NCI-H774 (cell line): ENCODE measurements around the gene TMEM117.
A peak's percentile ranks its signal among the peaks of the same experiment; 100 is the strongest.
"Not testable (repeated sequence)": the region's sequence is repeated elsewhere in the genome, so short reads cannot be mapped to it uniquely, and the experiment has no call there.

Experiments used
- DNase-seq: peaks from one replicate; lab custom pipeline; 2025; lab: John Stamatoyannopoulos, UW

The TMEM117 gene

DNA sequence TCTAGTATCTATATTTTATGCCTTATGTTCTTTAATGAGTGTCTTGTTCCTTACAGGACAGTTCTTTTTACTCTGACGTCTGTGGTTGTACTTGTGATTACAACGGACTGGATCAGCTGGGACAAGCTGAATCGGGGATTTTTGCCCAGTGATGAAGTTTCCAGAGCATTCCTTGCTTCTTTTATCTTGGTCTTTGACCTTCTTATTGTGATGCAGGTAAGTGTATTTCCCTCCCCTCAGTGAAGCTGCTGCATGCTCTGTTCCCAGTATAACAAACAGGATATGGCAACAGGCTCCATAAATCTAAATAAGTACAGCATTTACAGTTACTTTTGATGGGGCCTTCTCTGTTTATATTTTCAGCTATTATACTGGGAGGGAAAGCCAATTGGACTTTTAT lies 463.6 kb downstream of the TMEM117 start:
- DNase-seq, result no peak

DNA sequence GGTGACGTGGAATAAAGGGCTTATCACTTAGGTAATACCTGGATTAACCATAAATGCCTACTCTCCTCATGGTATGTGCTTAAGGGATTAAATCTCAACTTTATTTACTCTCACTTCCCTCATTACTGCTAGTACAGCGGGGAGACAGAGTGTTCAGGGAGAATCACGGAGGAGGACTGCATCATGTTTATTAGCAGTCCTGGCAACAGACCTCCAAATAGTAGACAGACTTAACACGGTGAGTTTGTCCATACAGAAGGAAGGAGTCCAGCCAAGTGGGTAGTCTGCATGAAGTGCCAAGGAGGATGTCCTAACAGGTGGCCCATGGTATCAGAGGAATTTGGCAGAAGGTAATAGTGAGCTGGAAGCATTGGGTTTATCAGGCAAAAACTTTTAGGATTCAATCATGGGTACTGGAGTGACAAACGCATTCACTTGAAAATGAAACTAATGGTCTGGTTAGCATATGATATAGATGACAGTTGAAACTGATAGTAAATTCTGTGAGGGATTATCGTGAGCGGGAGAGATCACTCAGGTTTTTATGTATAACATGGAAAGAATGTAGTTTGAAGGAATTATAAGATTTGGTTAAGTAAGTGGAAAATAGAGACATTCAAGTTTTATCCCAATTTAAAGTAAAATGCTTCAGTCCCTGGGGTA lies 471.8 kb downstream of the TMEM117 start:
- DNase-seq, result no peak

DNA sequence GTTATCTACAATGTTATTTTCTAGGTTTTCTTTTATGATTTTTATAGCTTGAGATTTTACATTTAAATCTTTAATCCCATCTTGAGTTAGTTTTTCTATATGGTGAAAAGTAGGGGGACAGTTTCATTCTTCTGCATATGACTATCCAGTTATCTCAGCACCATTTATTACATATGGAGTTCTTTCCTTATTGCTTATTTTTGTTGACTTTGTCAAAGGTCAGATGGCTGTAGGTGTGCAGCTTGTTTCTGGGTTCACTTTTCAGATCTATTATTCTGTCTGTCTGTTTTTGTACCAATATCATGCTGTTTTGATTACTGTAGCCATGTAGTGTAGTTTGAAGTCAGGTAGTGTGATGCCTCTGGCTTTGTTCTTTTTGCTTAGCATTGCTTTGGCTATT lies 477.3 kb downstream of the TMEM117 start:
- no peak for DNase-seq

DNA sequence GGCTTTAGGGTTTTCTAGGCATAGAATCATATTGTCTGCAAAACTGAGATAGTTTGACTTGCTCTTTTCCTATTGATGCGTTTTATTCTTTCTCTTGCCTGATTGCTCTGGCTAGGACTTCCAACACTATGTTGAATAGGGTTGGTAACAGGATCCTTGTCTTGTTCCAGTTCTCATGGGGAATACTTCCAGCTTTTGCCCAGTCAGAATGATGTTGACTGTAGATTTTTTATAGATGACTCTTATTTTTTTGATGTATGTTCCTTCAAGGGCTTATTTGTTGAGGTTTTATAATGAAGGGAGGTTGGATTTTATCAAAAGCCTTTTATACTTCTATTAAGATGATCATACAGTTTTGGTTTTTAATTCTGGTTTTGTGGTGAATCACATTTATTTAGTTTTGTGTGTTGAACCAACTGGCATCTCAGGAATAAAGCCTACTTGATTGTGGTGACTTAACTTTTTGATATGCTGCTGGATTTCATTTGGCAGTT lies 478.2 kb downstream of the TMEM117 start:
- no peak for DNase-seq

DNA sequence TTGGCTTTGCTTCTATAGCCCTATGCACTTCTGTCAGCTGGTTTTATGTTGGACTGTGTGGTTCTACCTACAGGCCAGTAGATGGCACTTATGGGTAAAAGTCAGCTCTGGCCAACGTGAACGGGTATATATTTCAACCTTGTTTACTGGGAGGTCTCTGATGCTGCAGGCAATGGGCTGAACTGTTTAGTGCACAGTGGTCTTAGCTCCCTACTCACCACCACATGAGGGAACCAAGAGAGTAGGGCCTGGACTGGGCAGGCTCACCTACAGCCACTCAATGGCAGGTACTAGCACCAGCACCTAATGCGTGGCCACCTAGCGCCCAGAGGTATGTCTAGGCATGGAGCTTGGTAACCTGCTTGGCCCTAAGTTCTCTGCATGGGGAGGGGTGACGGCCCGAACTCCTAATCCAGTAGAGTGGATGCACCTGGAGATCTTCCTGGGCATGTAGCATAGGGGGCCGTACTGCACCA lies 481.8 kb downstream of the TMEM117 start:
- no peak for DNase-seq

DNA sequence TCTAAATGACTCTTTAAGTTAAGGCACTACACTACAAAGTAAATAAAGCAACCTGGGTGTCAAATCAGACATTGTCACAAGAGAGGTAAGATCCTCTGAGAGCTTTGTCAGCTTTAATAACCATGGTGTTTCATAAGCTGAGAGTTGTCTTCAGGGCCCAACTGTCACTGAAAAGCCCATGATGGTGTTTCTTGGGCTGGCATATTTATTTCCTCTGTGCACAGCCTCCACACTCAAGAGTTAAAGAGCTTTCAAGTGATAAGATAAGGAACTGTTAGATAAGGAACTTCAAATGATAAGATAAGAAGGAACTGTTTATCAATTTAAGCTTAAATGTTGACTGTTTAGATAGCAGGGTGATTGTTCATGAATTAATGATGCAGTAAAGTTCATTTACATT lies 495.4 kb downstream of the TMEM117 start:
- no peak for DNase-seq

DNA sequence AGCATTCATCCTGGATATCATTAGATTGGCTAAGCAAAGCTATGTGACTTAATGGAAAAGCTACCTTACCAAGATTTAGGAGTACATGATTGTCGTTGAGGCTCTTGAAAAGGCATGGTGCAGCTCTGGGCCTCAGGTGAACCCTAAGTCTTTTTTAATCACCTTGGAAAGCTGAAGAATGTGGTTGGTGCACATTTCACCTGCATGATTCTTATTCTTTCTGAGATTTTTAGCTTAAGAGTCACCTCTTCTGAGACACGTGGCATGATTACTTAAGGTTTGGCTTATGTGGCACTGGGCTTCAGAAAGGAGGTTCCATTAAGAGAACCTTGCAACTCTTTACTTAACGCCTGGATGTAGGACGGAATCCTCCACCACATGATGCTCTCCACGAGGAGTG lies 498.5 kb downstream of the TMEM117 start:
- no peak for DNase-seq

DNA sequence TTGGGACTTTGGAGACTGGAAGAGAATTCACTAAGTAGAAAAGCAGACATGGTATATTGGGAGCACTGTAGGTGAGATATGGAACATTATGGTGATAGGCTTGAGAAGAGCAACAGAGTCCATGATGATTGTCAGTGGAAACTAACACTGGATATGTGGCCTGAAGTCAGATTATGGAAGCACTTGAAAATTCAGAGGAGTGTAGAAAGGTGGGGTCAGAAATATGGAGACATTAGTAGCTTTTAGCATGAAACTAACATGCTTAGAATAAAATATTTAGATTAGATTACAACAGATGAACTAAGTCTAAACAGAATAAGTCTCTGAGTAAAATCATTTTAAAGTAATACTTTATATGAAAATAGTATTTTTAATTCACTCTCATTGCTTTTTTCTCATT lies 499.1 kb downstream of the TMEM117 start:
- no peak for DNase-seq

DNA sequence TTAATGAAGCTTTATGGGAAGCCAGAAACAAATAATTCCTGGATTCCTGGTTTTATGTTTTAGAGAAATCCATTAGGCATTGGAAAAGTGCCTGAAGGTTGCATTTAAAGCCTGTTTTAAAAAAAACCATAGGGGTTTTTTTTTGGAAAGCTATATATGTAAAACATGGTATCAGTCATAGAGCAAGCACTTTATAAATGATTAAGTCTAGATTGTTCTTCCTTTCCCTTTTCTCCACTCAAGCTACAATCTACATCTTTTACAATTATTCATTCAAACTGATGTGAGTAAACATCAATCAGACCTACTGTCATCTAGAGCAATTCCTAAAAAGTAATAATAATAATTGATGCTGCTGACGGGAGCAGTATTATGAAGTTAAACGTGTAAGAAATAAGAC lies 500.7 kb downstream of the TMEM117 start:
- no peak for DNase-seq

DNA sequence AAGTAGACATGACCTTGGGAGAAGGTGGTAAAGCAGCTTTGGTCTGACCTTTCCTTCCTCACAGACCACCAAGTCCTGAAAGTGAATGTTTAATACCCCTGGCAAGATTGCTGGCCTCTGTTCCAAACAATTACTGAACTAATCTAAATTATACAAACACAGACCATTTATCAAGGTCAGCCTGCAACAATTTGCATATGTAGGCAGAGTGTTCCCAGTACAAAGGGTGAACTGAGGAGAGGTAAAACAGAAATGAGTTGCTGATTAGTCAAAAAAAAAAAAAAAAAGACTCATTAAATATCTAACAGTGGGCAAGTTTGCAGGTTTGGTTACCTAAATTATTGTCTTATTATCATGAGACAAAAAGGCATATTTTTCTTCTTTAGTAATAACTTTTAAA lies 506.5 kb downstream of the TMEM117 start:
- DNase-seq, result no peak

DNA sequence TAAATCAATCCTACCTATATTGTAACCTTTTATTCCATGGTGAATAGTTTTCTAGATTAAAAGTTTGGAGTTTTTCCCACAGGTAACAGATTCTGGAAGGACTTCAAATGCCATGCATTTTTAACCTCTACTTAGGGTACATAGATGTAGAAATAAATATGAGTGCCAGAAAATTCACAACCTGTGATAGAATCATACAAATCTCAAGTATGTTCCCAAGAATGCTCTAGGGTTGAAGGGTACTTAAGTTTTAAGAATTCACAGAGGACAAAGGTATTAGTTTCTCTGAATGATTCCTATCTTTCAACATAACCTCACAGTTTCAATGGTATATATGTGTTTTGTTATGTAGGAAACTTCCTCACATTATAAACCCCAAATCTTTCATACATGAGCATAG lies 511.3 kb downstream of the TMEM117 start:
- no peak for DNase-seq

DNA sequence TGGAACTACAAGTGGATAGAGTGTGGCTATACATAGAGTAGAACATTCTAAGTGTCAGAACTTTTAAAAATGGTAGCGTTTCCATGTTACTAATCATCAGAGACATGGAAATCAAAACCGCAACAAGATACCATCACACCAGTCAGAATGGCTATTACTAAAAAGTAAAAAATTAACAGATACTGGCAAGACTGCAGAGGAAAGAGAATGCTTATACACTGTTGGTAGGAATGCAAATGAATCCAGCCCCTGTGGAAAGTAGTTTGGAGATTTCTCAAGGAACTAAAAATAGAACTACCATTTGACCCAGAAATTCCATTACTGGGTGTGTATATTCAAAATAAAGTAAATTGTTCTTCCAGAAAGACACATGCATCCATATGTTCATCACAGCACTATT lies 521.6 kb downstream of the TMEM117 start:
- no peak for DNase-seq

DNA sequence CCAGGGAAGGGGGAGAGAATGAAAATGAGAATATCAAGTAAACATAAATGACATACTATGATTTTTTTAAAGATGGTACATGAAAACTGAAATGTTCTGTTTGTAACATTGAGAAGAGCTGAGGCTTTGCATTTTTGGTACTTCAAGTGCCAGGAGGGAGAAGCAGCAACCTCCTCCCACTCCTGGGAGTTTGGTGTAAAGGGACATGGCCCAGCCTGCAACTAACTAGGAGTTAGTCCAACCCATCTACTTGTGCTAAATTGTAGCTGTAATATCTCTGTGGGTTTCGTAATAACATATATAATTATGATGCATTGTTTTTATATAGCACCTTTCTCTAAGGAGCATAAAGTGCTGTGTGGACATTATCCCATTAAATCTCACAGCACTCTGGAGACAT lies 522.8 kb downstream of the TMEM117 start:
- DNase-seq, result no peak

DNA sequence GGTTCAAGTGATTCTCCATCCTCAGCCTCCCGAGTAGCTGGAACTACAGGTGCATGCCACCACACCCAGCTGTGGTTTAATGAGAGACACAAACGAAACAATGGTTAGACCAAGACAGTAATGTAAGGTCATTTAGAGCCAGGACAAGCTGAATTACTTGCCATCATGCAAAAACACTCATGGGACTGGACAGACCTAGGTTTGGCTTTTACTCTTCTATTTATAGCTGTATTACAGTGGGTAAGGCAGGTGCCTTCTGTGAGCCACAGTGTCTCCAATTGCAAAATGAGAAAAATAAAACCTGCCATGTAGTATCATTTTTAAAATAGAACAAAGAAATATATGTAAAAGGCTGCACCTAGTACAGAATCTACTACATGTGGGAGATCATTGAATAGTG lies 527.1 kb downstream of the TMEM117 start:
- DNase-seq, result no peak

DNA sequence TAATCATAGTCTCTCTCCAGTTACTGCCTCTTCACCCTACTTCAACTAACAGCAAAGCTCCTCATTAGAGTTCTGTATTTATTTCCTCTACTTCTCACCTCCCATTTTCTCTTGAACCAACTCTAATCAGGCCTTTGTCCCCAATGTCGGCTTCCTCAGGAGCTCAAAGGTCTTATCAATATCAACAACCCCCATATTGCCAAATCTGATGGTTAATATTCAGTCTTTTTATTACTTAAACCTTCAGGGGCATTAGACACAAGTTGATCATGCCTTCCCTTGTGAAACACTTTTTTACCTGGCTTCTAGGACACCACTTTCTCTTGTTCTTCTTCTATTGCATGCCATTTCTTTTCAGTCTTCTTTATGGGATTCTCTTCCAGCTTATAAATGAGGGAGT lies 531.3 kb downstream of the TMEM117 start:
- DNase-seq, result no peak

DNA sequence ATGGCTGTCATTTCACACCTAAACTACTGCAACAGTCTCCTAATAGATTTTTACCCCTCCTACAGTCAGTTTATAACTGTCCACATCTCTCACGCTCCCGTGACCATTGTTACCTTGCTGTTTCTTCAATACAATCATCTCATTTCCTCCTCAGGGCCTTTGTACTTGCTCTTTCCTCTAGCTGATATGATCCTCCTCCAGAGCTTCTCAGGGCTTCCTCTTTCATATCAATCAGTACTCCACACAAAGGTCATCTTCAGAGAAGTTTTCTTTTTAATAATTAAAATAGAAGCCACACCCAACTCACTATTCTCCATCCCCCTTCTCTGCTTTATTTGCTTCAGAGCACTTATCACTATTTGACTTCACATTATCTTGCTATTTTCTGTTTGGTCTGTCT lies 532.0 kb downstream of the TMEM117 start:
- DNase-seq, result no peak

DNA sequence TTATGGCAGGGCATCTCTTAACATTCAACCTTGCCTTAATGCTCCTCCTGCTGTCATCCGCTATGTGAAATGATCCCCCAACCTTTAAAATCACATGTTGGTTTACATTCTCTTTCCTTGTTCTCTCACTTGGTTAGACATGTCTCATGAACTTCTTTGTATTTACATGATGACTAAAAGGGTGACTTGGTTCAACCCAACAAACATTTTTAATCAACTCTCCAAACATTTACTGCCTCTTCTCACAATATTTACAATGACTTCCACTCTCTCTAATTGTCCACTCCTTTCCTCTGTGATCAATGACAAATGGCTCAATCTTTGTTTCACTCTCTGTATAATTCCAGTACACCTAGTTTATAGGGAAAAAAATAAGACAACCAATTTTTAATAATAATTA lies 534.1 kb downstream of the TMEM117 start:
- no peak for DNase-seq

DNA sequence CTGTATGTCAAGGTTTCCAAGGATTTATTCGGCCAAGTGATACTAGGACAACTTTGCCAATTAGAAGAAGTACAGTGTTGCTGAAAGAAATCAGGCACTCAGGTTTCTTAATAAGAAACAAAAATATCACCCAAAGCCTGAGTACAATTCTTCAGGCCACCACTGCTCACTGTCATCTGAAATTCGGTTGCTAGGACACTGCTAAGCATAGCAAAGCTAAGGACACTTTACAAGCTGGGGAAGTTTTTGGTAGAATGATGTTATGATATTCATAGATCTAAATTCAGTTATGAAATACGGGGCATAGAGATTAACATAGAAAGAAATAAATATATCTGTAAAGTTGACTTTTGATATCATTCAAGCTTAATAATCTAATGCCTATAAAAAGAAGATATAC lies 535.1 kb downstream of the TMEM117 start:
- no peak for DNase-seq

DNA sequence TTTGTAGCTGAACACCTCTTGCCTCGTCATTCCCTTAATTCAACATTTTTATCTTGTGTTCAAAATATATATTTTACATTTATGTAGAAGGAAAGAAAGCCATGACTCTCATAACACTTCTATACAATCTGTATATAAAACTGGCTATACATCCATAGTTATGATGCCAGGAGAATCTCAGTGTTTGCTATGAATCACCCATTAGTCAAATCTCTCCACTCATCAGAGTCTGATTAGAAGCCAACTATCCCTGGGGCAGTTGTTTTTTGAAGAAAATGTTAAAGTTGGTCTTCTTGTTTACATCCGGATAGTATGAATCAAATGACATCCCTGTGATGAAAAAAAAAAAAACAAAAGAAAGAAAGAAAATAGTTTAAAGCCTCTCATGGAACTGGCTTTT lies 536.4 kb downstream of the TMEM117 start:
- DNase-seq, result no peak

DNA sequence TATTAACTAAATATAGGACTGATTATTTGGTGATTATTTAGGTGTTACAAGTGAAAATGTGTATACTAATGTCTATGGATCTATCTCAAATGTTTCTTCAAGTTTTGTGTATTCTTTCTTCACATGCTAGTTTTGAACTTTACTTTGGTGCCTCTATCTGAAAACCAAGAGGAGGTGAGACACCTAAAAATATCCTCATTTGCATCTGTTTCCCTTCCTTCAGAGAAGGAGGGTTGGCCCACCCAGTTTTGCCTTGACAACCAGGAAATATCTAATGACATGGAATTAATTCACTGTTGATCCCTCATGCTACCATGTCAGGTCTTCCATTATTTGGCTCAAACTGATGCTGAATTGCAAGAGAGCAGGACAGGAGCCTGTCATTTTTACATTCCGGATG lies 539.8 kb downstream of the TMEM117 start:
- DNase-seq, result no peak

DNA sequence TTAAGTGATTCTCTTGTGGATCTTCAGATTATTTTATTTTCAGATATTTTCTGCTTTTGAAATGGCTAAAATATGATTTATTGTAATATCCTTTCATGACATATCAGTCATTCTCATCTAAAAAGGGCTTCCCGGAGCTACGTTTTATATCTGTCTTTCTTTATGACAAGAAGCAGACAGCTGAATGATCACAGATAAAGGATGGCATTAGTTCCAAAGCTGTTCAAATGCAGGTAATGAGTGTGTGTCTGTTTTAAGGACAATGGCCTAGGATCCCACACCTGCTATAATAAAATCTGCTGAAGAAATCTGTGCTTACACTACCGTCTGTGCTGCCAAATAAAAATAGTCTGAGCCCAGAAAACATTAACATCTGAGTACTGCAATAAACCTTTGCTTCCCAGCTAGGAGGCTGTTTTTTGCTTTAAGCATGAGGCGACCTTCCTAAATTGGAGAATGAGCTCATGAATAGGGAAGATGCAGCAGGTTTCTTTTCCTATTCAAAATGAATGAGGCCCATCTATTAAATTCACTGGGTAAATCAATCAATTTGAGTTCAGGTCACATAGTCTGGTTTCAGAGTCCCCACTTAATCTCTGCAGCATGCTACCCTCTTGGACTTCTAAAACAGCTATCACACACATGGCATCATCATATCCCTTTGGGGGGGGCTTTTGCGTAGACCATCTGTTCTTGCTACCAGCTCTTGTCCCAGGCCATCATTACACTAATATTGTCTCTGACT lies 541.7 kb downstream of the TMEM117 start:
- DNase-seq, result peak; percentile 73

DNA sequence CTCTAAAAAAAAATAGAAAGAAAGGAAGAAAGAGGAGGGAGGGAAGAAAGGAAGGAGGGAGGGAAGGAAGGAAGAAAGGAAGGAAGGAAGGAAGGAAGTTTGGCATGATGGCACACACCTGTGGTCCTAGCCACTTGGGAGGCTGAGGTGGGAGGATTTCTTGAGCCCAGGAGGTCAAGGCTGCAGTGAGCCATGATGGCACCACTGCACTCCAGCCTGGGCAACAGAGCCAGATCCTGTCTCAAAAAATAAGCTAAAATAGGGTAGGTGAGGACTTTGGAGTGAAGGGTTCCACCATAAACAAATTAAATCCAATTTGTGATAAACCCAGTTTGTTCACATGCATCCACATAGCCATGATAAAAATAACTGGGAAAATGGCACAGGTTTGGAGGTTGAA lies 543.2 kb downstream of the TMEM117 start:
- DNase-seq, result not testable (repeated sequence)

DNA sequence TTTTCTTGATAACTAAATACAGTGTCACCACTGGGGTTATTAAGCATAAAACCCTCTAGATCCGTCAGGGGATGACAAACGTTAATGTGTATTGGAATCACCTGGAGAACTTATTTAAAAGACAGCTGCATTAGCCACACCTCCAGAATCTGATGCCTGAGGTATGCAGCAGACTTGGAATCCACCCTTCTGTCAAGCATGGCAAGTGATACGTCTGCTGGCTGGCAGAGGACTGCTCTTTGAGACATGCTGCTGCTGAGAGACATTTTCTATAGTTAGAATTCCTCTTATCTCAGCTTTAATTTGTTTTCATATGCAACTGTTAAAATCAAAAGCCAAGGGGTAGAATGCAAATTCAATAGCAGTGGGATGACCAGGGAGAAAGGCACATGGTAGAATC lies 544.0 kb downstream of the TMEM117 start:
- no peak for DNase-seq

DNA sequence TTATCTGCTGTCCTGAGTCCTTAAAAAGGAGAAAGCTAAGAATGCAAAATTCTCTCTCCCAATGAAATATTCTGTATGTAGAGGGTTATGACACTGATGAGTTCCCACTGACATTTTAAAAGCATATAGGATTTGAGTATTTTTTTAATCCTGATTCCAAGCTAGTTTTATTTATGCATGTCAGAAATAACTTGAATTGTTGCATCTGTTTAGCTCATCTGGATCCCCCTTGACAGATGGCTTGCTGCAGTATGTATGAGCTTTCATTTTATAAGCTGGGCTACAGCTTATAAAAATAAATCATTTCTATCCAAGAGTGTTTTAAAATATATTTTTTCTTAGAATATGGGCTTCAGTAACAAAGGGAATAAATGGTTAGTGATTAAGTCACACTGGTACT lies 545.0 kb downstream of the TMEM117 start:
- no peak for DNase-seq
